Right lung (tissue), 5 donors: ENCODE data around the gene ECM2. TPM values are rescaled to one million over a fixed set of nuclear protein-coding genes. Genes with fewer than 3 reads are reported as not detected.

ENCODE experiments used
- DNase-seq, 2 donors: peaks; one replicate each; pipeline ENCODE4 v3.0.0-alpha.2; 2013
- polyA plus RNA-seq, 5 donors: library from polyadenylated mRNA; unstranded; fragments of 120-200 nt; gene quantifications; one replicate each; pipeline versions ENCODE4 v1.2.1 to v1.2.3, GENCODE V29; 2013; ENCODE audit warnings: inconsistent platforms in 1 of 5, low replicate concordance in 1 of 5; ENCODE audit not compliant: insufficient read length in 5 of 5, insufficient read depth in 1 of 5

ECM2 gene
- polyA plus RNA-seq, 5 donors = 35.4 to 62.1 (median 47.5) TPM

- no peak for DNase-seq
These were observed 32.6 kb downstream of the ECM2 start for GRCh38 chr9:92503156-92503555.

DNA sequence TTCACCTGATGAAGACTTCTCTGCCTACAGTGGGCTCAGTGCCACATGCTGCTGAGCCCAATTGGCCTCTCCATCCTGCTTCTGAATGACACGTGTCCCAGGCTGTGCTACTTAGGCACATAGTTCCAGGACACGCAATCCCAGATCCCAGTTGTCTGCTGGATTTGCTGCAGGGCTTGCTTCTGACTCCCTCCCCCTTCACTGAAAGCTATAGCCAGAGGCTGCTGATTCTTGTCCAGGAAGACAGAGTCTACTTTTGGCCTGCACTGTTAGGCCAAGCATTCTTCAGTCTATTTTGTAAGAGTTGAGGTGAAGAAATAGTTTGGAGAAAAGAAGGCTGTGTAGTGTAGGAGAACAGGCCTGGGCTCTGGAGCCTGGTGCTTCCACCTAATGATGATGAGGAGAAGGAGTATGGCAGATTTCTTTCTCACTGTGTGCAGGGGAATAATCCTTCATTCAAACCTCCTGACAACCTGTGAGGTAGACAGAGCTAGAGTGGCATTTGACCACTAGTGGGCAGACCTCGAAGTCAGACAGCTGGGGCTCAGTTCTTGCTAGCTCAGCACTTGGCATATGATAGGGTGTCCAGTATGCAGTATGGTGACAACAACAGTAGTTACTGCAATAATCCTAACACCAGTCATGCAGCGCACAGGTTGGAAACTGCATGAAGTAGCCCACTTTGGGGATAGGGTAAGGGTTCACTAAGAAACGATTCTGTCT is 34.0 kb downstream of the ECM2 start:
- DNase-seq = no peak

DNA sequence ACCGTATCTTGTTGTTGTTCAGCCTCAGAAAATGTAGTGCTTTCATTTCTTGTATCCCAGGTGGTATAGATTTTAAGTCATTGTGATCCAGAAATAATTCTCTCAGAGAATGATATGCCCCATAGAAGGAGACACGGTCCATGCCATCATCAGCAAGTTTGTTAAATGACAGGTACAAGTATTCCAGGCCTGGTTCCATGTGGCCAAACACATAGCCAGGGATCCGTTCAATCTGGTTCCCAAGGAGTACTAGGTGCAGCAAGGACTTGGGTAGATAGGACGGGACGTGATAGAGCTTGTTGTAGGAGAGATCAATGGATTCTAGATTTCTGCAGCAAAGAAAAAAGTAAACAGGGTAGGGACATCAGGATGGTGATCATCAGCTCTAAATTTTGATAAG is 35.1 kb downstream of the ECM2 start:
- no peak for DNase-seq

- DNase-seq = no peak
These were observed 36.1 kb downstream of the ECM2 start for GRCh38 chr9:92499701-92500100.

DNA sequence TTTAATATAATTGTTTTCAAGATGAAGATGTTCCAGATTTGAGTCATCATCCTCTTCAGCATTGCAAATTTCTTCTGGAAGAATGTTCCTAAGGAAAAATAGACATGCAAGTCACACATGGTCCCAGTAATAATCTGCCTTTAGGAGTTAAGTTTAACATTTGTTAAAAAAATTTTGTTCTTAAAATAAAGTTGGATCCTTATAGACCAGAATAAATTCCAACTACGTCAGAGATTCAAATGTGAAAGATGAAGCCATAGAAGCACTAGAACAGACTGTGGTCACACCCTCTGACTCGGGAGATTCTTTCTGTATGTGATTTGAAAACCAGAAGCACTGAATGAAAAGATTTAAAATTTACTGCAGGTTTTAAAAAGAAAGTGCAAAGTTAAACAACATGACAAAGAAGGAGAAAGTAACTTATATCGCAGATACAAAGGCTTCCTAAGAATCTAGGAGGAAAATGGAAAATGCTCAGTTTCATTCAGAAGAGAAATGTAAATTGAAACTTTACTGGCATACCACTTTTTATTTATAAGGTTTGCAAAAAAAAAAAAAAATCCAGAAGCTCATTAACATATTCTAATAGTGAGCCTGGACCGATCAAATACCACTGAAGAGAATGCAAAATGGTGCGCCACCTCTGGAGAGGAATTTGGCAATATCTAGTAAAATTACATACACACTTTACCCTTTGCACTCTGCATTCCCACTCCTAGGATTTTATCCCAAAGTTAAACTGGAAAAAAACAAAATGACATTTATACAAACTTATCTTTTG is 39.2 kb downstream of the ECM2 start:
- no peak for DNase-seq

DNA sequence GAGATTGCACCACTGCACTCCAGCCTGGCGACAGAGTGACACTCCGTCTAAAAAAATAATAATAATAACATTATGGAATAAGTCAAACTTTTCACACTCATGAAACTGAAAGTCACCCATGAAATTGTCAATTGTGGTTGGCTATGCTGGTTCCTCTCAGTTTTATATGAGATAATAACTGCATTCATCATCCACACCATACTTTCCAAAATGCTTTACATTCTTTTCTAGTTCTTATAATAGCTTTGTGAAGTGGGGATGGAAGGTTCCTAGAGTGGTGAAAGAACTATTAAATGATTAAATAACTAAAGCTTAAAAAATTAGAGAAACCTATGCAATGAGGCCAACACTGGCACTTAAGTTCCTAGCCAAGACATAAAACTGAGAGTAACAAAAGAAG is 40.9 kb downstream of the ECM2 start:
- no peak for DNase-seq

GRCh38 chr9:92493749-92494387 is 41.9 kb downstream of the ECM2 start:
- DNase-seq = no peak

GRCh38 chr9:92492781-92493401 is 42.9 kb downstream of the ECM2 start:
- DNase-seq = no peak

DNA sequence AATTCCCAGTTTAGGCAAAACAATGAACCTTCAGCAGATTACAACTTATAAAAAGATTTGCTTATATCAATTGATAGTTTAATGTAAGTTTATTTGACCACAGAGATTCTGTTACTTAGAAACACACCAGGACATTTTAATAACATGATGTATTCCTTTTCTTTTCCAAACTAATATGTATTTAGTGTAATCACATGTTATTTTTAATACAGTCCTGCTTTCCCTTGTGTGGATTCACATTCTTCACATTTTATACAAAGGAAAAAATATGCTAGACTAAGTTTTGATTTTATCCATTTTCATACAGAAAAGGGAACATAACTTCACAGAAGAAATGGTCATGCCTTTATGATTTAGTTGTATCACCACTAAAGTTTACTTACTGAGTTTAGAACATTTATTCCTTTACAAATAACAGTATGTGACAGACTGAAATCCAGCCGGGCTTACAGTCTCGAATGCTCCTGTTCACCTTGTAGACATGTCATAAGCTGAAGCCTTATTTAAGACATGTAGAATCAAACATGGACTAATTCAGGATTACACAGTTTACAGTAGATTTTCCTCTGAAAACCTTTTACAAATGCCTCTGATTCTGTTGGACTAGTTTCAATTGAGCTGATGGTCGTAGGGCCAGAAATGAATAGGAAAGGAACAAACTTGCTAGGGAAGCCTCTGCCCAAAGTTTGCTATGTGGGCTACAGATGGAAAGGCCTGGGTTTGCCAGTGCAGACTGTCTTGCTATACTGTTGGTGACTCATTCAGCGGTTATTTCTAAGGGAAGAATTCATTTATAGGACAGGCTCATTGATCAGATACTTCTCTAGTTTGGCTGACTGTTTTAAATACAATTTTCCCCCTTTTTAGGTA is 46.9 kb downstream of the ECM2 start:
- no peak for DNase-seq

DNA sequence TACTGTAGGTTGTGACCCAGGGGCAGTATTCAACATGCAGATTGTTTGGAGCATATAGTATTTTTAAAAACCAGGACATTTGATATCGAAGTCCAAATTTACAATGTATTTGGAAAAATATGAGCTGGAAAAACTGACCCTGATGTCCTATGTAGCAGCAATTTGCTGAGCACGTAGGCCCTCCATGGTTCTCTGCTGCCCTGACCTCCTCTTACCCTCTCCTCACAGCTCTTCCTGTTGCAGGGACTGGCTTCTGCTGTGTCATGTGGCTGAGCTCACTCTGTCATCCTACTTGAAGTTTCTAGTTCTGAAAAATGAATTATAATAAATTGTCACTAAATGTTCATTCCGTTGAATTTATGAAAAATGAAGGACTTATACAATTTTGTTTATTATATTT is 49.4 kb downstream of the ECM2 start:
- DNase-seq = no peak

- DNase-seq = no peak
These were observed 51.2 kb downstream of the ECM2 start for GRCh38 chr9:92484563-92484962.

GRCh38 chr9:92483627-92484545 is 51.9 kb downstream of the ECM2 start:
- no peak for DNase-seq

GRCh38 chr9:92482805-92483204 is 53.0 kb downstream of the ECM2 start:
- DNase-seq = no peak

- peak; percentile 70 to 72 for DNase-seq
These were observed 53.5 kb downstream of the ECM2 start, which contains the start of gene ASPN for GRCh38 chr9:92482329-92482728. ASPN (minus strand) TSS chr9:92482506.

DNA sequence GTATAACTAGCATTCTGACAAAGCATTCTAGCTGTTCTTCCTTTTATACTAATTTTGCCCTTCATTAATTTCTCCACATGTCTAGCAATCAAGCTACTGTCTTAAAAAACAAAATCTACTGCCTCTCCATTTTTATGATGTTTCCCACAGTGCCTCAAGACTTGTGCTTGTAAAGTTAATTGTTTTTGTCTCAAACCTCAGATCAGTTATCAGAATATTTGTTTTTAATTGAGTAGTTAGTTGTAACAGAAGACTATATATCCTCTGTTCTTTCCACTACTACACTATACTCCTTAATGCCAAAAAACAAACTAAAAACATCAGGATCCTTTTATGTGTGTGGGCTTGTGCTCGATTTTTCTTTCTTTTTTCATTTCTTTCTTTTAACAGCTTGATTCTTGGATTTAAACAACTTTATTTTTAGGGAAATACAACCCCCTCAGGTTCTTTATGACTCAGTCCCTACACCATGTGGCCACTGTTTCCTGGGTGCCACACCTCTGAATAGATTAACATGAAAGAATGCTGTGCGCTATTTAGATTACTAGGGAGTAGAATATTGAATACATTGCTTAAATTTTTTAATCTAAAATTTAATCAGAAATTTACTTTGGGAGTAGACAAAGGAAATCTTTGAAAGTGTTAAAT is 54.7 kb downstream of the ECM2 start:
- no peak for DNase-seq

DNA sequence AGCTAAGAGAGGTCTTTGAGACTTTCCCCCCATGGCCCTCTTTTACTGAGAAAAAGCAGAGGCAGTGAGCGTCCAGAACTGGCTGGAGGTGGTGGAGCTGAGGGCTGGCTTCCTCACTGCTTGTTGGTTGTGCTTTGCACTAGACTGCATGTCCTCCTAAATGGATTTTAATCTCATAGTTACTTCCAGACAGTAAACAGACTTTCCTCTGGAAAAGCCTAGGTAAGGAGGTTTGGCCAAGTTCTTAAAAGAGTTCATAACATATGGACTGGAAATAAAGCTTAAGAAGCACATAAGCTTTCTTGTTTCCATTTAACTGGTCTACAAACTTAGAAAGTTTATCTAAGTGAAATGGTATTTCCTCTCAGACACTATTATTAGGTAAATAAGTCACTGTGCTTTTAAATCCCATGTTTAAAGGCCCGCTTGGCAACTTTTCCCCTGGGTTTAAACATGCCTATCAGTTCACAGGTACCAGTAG is 55.5 kb downstream of the ECM2 start:
- DNase-seq = no peak

DNA sequence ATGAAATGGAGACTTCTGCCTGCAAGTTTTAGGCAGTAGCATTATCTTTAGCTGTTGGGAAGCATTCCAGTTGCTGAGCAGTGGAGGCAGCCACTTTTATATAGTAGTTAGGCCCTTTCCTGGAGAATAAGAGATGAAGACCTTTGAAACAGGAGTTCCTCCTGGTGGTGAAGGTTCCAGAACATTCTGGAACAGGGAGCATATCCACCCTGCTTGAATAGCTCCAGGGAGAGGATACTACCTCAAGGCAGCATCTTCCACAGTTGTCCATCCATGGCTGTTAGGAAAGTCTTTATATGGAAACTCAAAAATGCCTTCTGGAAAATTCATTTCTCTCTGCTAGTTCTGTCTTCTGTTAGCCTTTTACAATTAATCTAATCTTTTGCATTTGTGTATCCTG is 56.4 kb downstream of the ECM2 start:
- no peak for DNase-seq

- no peak for DNase-seq
These were observed 57.0 kb downstream of the ECM2 start for GRCh38 chr9:92478783-92479182.

GRCh38 chr9:92476962-92477361 is 58.8 kb downstream of the ECM2 start:
- no peak for DNase-seq

DNA sequence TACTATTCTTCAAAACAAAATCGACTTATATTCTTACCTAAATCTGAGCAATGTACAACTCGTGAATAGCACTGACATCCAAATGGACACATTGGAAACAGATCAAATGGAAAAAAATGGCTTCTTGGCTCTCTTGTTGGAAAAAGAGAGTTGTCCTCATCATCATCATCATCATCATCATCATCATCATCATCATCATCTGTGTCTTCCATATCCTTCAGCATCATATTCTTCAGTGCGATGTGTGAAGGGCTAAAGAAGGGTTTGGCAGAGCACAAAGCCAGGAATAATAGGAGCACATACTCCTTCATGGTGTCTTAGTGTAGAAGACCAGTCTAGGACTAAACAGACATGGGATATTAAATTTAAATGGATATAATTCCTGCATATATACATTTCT is 61.2 kb downstream of the ECM2 start:
- DNase-seq = no peak
